SK-N-MC (cell line): ENCODE measurements around the gene PTGIS.

ENCODE experiments used
- EZH2 ChIP-seq: fragments of 200-600 bp; sonication (generic); IDR thresholded peaks from one replicate; pipeline ENCODE4 v1.6.1; 2017; ENCODE audit warnings: antibody characterized with exemption
- POLR2AphosphoS5 ChIP-seq: IDR thresholded peaks from 2 replicates; pipeline ENCODE4 v1.6.1; 2012; ENCODE audit warnings: mild to moderate bottlenecking, low read depth, low read length, borderline replicate concordance

DNA sequence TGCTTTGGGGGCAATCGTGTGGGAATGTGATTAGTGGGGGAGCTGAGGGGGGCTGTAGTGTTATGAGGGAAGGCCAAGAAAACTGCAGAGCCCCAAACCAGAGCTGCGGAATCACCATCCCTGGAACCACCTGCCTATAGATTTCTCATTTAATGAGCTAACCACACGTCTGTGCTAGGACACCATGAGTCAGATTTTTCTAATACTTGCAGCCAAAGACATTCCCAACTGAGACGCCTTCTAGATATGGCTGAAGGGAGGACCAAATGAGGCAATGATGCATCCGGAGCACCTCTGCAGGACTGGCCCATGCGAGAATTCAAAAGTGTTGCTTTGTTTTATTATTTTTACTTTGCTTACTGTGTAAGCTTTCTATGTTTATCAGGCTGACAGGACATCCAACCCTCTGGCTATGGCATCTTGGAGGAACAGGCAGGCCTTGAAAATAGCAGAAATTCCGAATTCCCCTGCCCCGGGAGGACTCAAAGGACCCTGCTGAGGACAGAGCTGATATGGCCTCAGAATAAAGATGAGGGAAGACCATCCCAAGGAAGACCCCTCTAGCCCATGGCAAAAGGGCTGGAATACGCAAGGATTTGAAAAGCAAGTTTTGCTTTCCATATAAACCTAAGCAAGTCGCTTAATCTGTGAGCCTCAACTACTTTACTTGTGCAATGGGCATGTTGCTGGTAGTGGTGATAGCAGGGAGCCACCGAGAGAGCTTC lies 3.1 kb upstream of the PTGIS start:
- no peak for TF ChIP-seq EZH2
- TF ChIP-seq POLR2AphosphoS5: no peak
